HepG2 (cell line): Measurements from ENCODE around the gene CEBPA. TPM values are rescaled to one million over a fixed set of nuclear protein-coding genes. Genes with fewer than 3 reads are reported as not detected.

ENCODE experiments used
- HNF1A ChIP-seq, 2 experiments: sonication (generic) in 1 of 2; formaldehyde crosslinking in 1 of 2; IDR thresholded peaks; 2 replicates each; pipeline versions ENCODE4 v1.4.0 to v1.6.1; 2016 to 2020; ENCODE audit warnings: borderline replicate concordance in 1 of 2, low read depth in 1 of 2, mild to moderate bottlenecking in 1 of 2, missing genetic modification reagents in 1 of 2
- KDM1A ChIP-seq: IDR thresholded peaks from 2 replicates; pipeline ENCODE4 v1.6.1; 2016; ENCODE audit warnings: missing compliant biosample characterization
- NR2F1 ChIP-seq, 2 experiments: fragments of 450-650 bp in 1 of 2; formaldehyde crosslinking in 1 of 2; IDR thresholded peaks; 2 replicates each; pipeline versions ENCODE4 v1.5.0 to v1.6.1; 2016 to 2020; ENCODE audit warnings: mild to moderate bottlenecking in 1 of 2, missing compliant biosample characterization in 1 of 2, missing genetic modification reagents in 1 of 2, moderate library complexity in 1 of 2
- SOX6 ChIP-seq, 2 experiments: fragments of 450-650 bp in 1 of 2; sonication (generic) in 1 of 2; formaldehyde crosslinking in 1 of 2; IDR thresholded peaks; 2 replicates each; pipeline versions ENCODE4 v1.4.0 to v1.6.1; 2017 to 2020; ENCODE audit warnings: antibody characterized with exemption in 1 of 2, mild to moderate bottlenecking in 1 of 2, missing genetic modification reagents in 1 of 2
- ZBTB7A ChIP-seq: sonication (generic); formaldehyde crosslinking; IDR thresholded peaks from 2 replicates; pipeline ENCODE4 v1.8.0; 2022; ENCODE audit warnings: mild to moderate bottlenecking, missing genetic modification reagents
- ZNF160 ChIP-seq: sonication (generic); formaldehyde crosslinking; IDR thresholded peaks from 2 replicates; pipeline ENCODE4 v1.8.0; 2022; ENCODE audit warnings: mild to moderate bottlenecking, inconsistent platforms, missing genetic modification reagents
- polyA plus RNA-seq, 8 experiments: library from polyadenylated mRNA; depleted of rRNA in 3 of 8; stranded (reverse) in 7 of 8; unstranded in 1 of 8; fragments of >200 nt; fragmentation: Illumina TruSeq in 4 of 8; extraction: Trizol in 4 of 8; gene quantifications; 2 replicates each; pipeline versions ENCODE4 v1.2.1 to v1.2.3, GENCODE V29; 2011 to 2016; ENCODE audit warnings: low read depth in 4 of 8, missing spikeins in 1 of 8, mixed read lengths in 1 of 8; ENCODE audit not compliant: insufficient read depth in 1 of 8
- total RNA-seq, 5 experiments: library from RNA; depleted of rRNA; stranded (reverse); fragments of >200 nt; fragmentation: Illumina TruSeq; extraction: Trizol; gene quantifications; 2 replicates each; pipeline ENCODE4 v1.2.3, GENCODE V29; 2016; ENCODE audit warnings: low read depth in 1 of 5
- TF ChIP-seq, protein P1 (sequence below): sonication (generic); formaldehyde crosslinking; IDR thresholded peaks from 2 replicates; pipeline ENCODE4 v1.4.0; 2020; ENCODE audit warnings: mild to moderate bottlenecking, missing genetic modification reagents
- TF ChIP-seq, protein P2 (sequence below): sonication (generic); formaldehyde crosslinking; IDR thresholded peaks from 2 replicates; pipeline ENCODE4 v1.5.1; 2020; ENCODE audit warnings: mild to moderate bottlenecking, missing genetic modification reagents, moderate library complexity
- TF ChIP-seq, protein P3 (sequence below): sonication (generic); formaldehyde crosslinking; IDR thresholded peaks from 2 replicates; pipeline ENCODE4 v1.4.0; 2020; ENCODE audit warnings: mild to moderate bottlenecking, missing genetic modification reagents

Gene CEBPA
- total and polyA plus RNA-seq, 2 of the 13 experiments (the other 11 are each of a cell fraction or from before 2014, with no cell fraction given): 24.8 to 103 TPM

- TF ChIP-seq HNF1A (IDR thresholded peaks at IDR 0.05; ENCODE audit: low read depth): 0 out of 2 replicates have a peak, but pooled peaks have one; percentile 44
- TF ChIP-seq HNF1A (CRISPR knock-in tag; IDR thresholded peaks at IDR 0.05; ENCODE audit: borderline replicate concordance): 0 out of 2 replicates have a peak, but pooled peaks have one; percentile 3
- TF ChIP-seq, protein P1, sequence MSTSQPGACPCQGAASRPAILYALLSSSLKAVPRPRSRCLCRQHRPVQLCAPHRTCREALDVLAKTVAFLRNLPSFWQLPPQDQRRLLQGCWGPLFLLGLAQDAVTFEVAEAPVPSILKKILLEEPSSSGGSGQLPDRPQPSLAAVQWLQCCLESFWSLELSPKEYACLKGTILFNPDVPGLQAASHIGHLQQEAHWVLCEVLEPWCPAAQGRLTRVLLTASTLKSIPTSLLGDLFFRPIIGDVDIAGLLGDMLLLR (CRISPR knock-in tag): 0 out of 2 replicates have a peak, but pooled peaks have one; percentile 41
- TF ChIP-seq NR2F1 (CRISPR knock-in tag; IDR thresholded peaks at IDR 0.05): peak in 1 of 2 experiments; percentile 23; a peak in 1 of 4 replicates
- TF ChIP-seq, protein P2, sequence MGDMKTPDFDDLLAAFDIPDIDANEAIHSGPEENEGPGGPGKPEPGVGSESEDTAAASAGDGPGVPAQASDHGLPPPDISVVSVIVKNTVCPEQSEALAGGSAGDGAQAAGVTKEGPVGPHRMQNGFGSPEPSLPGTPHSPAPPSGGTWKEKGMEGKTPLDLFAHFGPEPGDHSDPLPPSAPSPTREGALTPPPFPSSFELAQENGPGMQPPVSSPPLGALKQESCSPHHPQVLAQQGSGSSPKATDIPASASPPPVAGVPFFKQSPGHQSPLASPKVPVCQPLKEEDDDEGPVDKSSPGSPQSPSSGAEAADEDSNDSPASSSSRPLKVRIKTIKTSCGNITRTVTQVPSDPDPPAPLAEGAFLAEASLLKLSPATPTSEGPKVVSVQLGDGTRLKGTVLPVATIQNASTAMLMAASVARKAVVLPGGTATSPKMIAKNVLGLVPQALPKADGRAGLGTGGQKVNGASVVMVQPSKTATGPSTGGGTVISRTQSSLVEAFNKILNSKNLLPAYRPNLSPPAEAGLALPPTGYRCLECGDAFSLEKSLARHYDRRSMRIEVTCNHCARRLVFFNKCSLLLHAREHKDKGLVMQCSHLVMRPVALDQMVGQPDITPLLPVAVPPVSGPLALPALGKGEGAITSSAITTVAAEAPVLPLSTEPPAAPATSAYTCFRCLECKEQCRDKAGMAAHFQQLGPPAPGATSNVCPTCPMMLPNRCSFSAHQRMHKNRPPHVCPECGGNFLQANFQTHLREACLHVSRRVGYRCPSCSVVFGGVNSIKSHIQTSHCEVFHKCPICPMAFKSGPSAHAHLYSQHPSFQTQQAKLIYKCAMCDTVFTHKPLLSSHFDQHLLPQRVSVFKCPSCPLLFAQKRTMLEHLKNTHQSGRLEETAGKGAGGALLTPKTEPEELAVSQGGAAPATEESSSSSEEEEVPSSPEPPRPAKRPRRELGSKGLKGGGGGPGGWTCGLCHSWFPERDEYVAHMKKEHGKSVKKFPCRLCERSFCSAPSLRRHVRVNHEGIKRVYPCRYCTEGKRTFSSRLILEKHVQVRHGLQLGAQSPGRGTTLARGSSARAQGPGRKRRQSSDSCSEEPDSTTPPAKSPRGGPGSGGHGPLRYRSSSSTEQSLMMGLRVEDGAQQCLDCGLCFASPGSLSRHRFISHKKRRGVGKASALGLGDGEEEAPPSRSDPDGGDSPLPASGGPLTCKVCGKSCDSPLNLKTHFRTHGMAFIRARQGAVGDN (CRISPR knock-in tag): peak; percentile 80
- no peak for TF ChIP-seq KDM1A (CRISPR knock-in tag)
- no peak for TF ChIP-seq SOX6 (IDR thresholded peaks at IDR 0.05)
- peak; percentile 45; the same call in 1 of the 2 replicates for TF ChIP-seq SOX6 (CRISPR knock-in tag; IDR thresholded peaks at IDR 0.05)
- TF ChIP-seq, protein P3, sequence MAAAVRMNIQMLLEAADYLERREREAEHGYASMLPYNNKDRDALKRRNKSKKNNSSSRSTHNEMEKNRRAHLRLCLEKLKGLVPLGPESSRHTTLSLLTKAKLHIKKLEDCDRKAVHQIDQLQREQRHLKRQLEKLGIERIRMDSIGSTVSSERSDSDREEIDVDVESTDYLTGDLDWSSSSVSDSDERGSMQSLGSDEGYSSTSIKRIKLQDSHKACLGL: peak; percentile 61; the same call in 1 of the 2 replicates
- TF ChIP-seq ZNF160 (CRISPR knock-in tag): no peak
- peak; percentile 46; the same call in 1 of the 2 replicates for TF ChIP-seq ZBTB7A
- TF ChIP-seq, all 625 proteins: peak for 48
Measured at GRCh38 chr19:33290956-33291622, 11.2 kb downstream of the CEBPA start (continued).
